Caco-2 (cell line): ENCODE measurements around the gene BHLHA9. TPM values are rescaled to one million over a fixed set of nuclear protein-coding genes. Genes with fewer than 3 reads are reported as not detected.

ENCODE experiments used
- BruUV-seq: library from RNA; stranded (reverse); fragments of 400-500 nt; replicated peaks from 2 replicates; lab custom pipeline; 2021; lab: Mats Ljungman, UMichigan
- CTCF ChIA-PET: fragments of 300-600 bp; sonication (Branson Sonifier 250); formaldehyde crosslinking; loops from one replicate; lab custom pipeline; 2022; ENCODE audit warnings: antibody characterized with exemption; lab: Charles Lee
- POLR2A ChIA-PET: fragments of 300-600 bp; sonication (Branson Sonifier 250); formaldehyde crosslinking; loops from one replicate; lab custom pipeline; 2022; ENCODE audit warnings: antibody characterized with exemption; lab: Charles Lee
- DNase-seq, 2 experiments: peaks; one replicate each; pipeline versions ENCODE4 v3.0.0 to v3.0.0-alpha.2; 2020 to 2022
- H3K27me3 ChIP-seq: replicated peaks from 2 replicates; pipeline ENCODE4 v1.6.0; 2011; ENCODE audit warnings: low read length; ENCODE audit not compliant: control insufficient read depth, insufficient read depth
- H3K36me3 ChIP-seq: 2 replicates; pipeline ENCODE4 v1.5.1; 2011; ENCODE audit warnings: low read length; ENCODE audit not compliant: control insufficient read depth, insufficient read depth
- H3K4me1 ChIP-seq: fragments of 250-450 bp; sonication (Bioruptor Pico); 2 replicates; pipeline ENCODE4 v1.5.1; 2020; ENCODE audit warnings: mild to moderate bottlenecking
- H3K4me3 ChIP-seq: 2 replicates; pipeline ENCODE4 v1.5.1; 2011; ENCODE audit warnings: low read depth, mild to moderate bottlenecking, control low read depth, low read length
- H3K9me3 ChIP-seq: fragments of 250-450 bp; sonication (Bioruptor Pico); 2 replicates; pipeline ENCODE4 v1.5.1; 2020; ENCODE audit warnings: mild to moderate bottlenecking, moderate library complexity
- H3K27ac Mint-ChIP-seq: one replicate; pipeline ENCODE4 v1.8.0; 2022; ENCODE audit warnings: mixed read lengths; ENCODE audit not compliant: unreplicated experiment
- H3K27me3 Mint-ChIP-seq: one replicate; pipeline ENCODE4 v1.8.0; 2022; ENCODE audit warnings: mixed read lengths; ENCODE audit not compliant: insufficient read depth, unreplicated experiment
- H3K36me3 Mint-ChIP-seq: one replicate; pipeline ENCODE4 v1.8.0; 2022; ENCODE audit warnings: mild to moderate bottlenecking, mixed read lengths; ENCODE audit not compliant: insufficient read depth, unreplicated experiment
- H3K4me1 Mint-ChIP-seq: one replicate; pipeline ENCODE4 v1.8.0; 2022; ENCODE audit warnings: low read depth, mixed read lengths; ENCODE audit not compliant: unreplicated experiment
- H3K4me3 Mint-ChIP-seq: one replicate; pipeline ENCODE4 v1.8.0; 2022; ENCODE audit warnings: mild to moderate bottlenecking, moderate library complexity, mixed read lengths; ENCODE audit not compliant: unreplicated experiment
- H3K9me3 Mint-ChIP-seq: one replicate; pipeline ENCODE4 v1.8.0; 2022; ENCODE audit warnings: mixed read lengths; ENCODE audit not compliant: unreplicated experiment
- CTCF ChIP-seq, 2 experiments: fragments of 200-600 bp in 1 of 2; IDR thresholded peaks; 1 replicate in 1 of 2; 2 replicates in 1 of 2; pipeline versions ENCODE4 v1.5.1 to v1.8.0; 2011 to 2022; ENCODE audit warnings: antibody characterized with exemption in 1 of 2, control low read depth in 1 of 2, inconsistent platforms in 1 of 2, low read depth in 1 of 2, low read length in 1 of 2, mild to moderate bottlenecking in 1 of 2, moderate library complexity in 1 of 2; ENCODE audit not compliant: insufficient read depth in 1 of 2, severe bottlenecking in 1 of 2, unreplicated experiment in 1 of 2
- intact Hi-C: fragments of 100-400 bp; cut with micrococcal nuclease; formaldehyde crosslinking; loops from one replicate; pipeline ENCODE4 v1.10.0; 2022; ENCODE audit not compliant: unreplicated experiment
- total RNA-seq: library from RNA; stranded (reverse); gene quantifications from 2 replicates; pipeline ENCODE4 v1.2.3, GENCODE V29; 2022

BHLHA9 gene
- total RNA-seq, 1 experiment from 2014 or later: not detected

GRCh38 chr17:1223662-1224061 is 46.6 kb upstream of the BHLHA9 start:
- peaks cover 25% of the 10 kb centered on the region for H3K36me3 Mint-ChIP-seq
- peaks cover 36% of the 10 kb centered on the region for H3K4me1 Mint-ChIP-seq
- peak overlapping the region; percentile 86 for H3K27ac Mint-ChIP-seq
- H3K4me3 ChIP-seq: no peak overlapping the region
- intact Hi-C loops: no loop called here
- no TSS peak for BruUV-seq
- ChIA-PET POLR2A (no interaction called here), CTCF (no interaction called here)
- no peak for TF ChIP-seq CTCF (IDR thresholded peaks at IDR 0.05; ENCODE audit: insufficient read depth in 1 of 2, low read depth in 1 of 2, low read length in 1 of 2, severe bottlenecking in 1 of 2, unreplicated experiment in 1 of 2)
- H3K4me1 ChIP-seq: peaks cover 21% of the 10 kb centered on the region
- H3K27me3 ChIP-seq: no peaks in the 10 kb centered on the region
- no peaks in the 10 kb centered on the region; the same call in 1 of the 2 replicates for H3K36me3 ChIP-seq
- H3K9me3 ChIP-seq: no peaks in the 10 kb centered on the region
- H3K4me3 Mint-ChIP-seq: no peak overlapping the region
- DNase-seq: no peak
- H3K27me3 Mint-ChIP-seq: peaks cover 3% of the 10 kb centered on the region
- H3K9me3 Mint-ChIP-seq: no peaks in the 10 kb centered on the region

GRCh38 chr17:1224330-1224729 is 45.9 kb upstream of the BHLHA9 start:
- POLR2A ChIA-PET: no interaction called here
- peak; percentile 81 to 88 for DNase-seq
- no peaks in the 10 kb centered on the region for H3K9me3 ChIP-seq
- intact Hi-C loops: no loop called here
- no peaks in the 10 kb centered on the region; the same call in 1 of the 2 replicates for H3K36me3 ChIP-seq
- no peak overlapping the region for H3K4me3 ChIP-seq
- Mint-ChIP-seq H3K27ac (peak overlapping the region; percentile 86), H3K4me3 (no peak overlapping the region), H3K9me3 (no peaks in the 10 kb centered on the region), H3K36me3 (peaks cover 25% of the 10 kb centered on the region), H3K27me3 (peaks cover 3% of the 10 kb centered on the region), H3K4me1 (peaks cover 36% of the 10 kb centered on the region)
- no peak for TF ChIP-seq CTCF (IDR thresholded peaks at IDR 0.05; ENCODE audit: insufficient read depth in 1 of 2, low read depth in 1 of 2, low read length in 1 of 2, severe bottlenecking in 1 of 2, unreplicated experiment in 1 of 2)
- BruUV-seq: no TSS peak
- H3K27me3 ChIP-seq: no peaks in the 10 kb centered on the region
- peaks cover 21% of the 10 kb centered on the region for H3K4me1 ChIP-seq
- CTCF ChIA-PET: no interaction called here

GRCh38 chr17:1226308-1226707 is 43.9 kb upstream of the BHLHA9 start:
- intact Hi-C loops: no loop called here
- no peak overlapping the region for H3K27ac Mint-ChIP-seq
- DNase-seq: no peak
- H3K4me3 Mint-ChIP-seq: no peak overlapping the region
- H3K27me3 Mint-ChIP-seq: peaks cover 3% of the 10 kb centered on the region
- Histone ChIP-seq H3K4me3 (no peak overlapping the region), H3K36me3 (no peaks in the 10 kb centered on the region; the same call in 1 of the 2 replicates), H3K4me1 (peaks cover 21% of the 10 kb centered on the region), H3K27me3 (no peaks in the 10 kb centered on the region), H3K9me3 (no peaks in the 10 kb centered on the region)
- BruUV-seq: no TSS peak
- peaks cover 36% of the 10 kb centered on the region for H3K4me1 Mint-ChIP-seq
- ChIA-PET POLR2A (no interaction called here), CTCF (no interaction called here)
- no peak for TF ChIP-seq CTCF (IDR thresholded peaks at IDR 0.05; ENCODE audit: insufficient read depth in 1 of 2, low read depth in 1 of 2, low read length in 1 of 2, severe bottlenecking in 1 of 2, unreplicated experiment in 1 of 2)
- no peaks in the 10 kb centered on the region for H3K9me3 Mint-ChIP-seq
- H3K36me3 Mint-ChIP-seq: peaks cover 30% of the 10 kb centered on the region
